Fibroblast of skin of abdomen (primary cell): ENCODE results near the gene FILIP1.

ENCODE experiments used
- DNase-seq: peaks from one replicate; pipeline ENCODE4 v3.0.0-alpha.2; 2013

The FILIP1 gene

GRCh38 chr6:75291744-75292143, 201.9 kb downstream of the FILIP1 start:
- DNase-seq = no peak

GRCh38 chr6:75291331-75291730, 202.3 kb downstream of the FILIP1 start:
- no peak for DNase-seq

GRCh38 chr6:75290136-75290945, 203.3 kb downstream of the FILIP1 start:
- no peak for DNase-seq

- no peak for DNase-seq
These were observed 205.6 kb downstream of the FILIP1 start for GRCh38 chr6:75288023-75288422.

DNA sequence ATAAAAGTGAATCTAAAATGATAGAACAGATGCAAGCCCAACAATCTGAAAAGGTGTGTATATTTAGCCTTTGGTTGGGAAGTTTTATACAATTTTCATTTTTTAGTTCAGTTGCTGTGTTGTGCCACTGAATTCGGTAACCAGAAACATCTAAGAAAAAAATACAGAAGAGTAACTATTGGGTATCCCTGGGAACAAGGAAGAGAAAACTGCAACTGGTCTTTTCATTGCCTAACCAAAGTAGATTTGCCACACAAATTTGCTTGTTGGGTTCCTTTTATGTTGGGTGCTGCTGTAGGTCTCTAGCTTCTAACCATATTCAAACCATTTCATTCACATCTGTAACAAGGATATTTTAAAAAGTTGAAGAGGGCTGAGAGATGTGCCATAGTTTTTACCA, 206.2 kb downstream of the FILIP1 start:
- DNase-seq = no peak

DNA sequence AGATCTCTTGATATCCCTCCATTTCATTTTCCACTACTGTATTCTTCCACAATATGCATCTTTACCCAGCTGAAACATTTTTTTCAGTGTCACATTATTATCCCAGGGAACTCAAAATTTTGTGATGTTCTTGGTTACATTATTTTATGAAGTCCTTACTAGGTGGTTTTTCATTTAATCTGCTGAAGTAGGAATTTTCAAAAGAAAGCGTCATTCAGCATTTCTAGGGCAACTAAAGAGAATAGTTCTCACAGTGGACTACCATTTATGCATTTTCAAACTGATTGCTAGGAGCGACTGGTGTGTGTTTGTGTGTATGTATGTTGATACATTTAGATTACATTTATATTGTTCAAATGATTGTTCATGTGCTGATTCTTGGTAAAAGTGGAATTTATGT, 206.6 kb downstream of the FILIP1 start:
- DNase-seq = no peak

DNA sequence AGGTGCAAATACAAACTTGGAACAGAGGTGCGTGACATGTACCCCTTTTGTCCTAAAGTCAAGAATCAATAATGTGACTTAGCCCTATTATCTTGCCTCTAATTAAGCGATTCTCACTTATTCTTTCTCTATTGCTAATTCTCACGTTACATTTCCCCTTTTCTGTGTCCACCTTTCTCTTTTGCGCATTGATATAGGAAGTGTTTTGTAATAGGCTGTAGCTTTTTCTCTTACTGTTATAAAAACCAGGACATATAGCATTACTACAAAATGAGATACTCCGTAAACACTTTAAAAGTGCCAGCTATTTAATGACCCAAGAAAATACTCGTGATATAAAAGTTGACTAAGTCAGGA, 208.3 kb downstream of the FILIP1 start:
- DNase-seq = no peak

DNA sequence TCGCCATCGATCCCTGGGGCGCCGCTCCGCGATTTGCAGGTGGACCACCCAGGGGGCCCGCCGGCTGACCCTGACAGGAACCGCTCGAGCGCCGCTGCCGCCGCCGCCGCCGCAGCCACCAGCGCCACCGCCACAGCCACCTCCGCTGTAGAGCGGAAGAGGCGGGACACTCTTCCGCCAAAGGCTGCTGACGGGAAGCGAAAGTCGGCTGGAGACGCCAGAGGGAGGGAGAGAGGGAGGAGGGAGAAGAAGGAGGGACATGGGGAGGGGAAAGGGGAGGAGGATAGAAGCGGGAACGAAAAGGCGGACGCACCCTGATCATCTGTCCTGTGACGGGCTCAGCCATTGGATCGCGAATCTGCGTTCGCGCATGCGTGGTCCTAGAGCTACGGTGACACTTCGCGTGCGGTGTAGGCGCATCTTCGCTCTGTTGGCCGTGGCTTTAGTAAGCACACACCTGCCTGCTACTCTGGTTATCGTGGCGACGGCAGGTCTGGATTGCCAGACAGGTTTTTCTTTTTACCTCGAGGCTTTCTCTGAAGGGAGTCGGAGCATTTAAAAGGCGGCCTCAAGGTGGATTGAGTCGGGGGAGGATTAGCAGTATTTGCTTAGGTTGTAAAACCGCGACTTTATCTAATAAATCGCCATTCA, 208.8 kb downstream of the FILIP1 start, which contains the start of gene TMEM30A:
Gene TMEM30A, minus strand, starts transcription at position 161 of the 651 bp plus-strand sequence. Its CDS starts 154 bp downstream, at position 7.
- DNase-seq = peak; percentile 99

- DNase-seq = peak; percentile 28
These were observed 209.5 kb downstream of the FILIP1 start for GRCh38 chr6:75283907-75284631.

- DNase-seq = no peak
These were observed 210.9 kb downstream of the FILIP1 start for GRCh38 chr6:75282706-75283105.

GRCh38 chr6:75281653-75282052, 211.9 kb downstream of the FILIP1 start:
- no peak for DNase-seq

DNA sequence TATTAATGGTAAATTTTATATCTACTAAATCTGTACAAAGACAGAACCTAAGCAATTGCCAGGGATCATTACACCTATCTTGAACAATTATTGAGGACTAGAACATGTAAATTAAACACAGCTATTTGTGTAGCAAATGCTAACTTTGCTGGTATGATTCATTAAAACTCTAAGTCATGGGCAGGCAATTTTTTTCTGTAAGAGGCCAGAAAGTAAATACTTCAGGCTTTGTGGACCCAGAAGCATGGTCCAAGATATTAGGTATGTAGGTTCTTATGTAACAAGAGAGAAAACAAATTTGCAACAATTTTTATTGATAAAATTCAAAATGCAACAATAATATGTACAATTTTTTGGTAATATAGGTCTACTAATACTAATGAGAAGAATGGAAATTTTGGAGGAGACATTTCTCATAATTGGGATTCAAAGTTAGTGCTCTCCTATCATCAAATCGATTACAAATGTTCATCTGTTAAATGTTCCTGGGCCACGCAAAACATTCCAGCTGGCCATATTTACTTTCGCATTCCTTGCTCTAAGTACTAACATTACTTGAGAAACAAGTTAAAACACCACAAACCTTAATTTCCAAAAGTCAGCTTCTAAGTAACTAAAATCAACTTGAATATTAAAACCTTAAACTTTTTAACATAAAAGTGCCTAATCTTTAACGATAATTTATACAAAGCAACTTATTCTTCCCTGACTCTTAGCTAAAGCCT, 213.3 kb downstream of the FILIP1 start:
- no peak for DNase-seq

- no peak for DNase-seq
These were observed 214.2 kb downstream of the FILIP1 start for GRCh38 chr6:75279418-75279817.

DNA sequence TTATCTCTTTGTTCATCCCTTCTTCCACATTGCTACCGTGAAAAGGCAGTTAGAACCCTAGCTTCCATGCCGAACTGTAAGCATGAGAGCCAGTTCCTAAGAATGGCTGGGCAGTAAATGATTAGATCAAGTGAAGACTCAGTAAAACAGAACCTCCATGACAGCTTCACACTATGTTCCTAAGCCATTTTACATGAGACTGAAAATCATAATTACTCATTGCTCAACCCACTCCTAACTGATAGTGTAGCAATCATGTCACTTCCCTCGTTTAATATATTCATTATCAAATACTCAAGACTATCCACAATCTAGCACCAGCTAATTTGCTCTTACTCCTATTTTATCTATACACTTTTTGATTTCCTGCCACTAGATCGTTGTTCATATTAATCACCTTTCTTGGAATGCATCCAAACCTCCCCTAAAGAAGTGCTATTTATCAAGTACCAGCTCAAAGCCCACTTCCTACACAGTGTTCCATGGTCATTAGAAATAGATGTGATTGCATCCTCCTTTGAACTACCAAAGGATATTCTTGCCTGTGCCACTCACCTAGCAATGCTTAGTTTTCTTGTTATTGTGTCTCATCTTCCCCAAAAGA, 215.0 kb downstream of the FILIP1 start:
- DNase-seq = no peak

GRCh38 chr6:75275067-75275466, 218.5 kb downstream of the FILIP1 start:
- DNase-seq = peak; percentile 94

GRCh38 chr6:75273009-75273408, 220.6 kb downstream of the FILIP1 start:
- no peak for DNase-seq

DNA sequence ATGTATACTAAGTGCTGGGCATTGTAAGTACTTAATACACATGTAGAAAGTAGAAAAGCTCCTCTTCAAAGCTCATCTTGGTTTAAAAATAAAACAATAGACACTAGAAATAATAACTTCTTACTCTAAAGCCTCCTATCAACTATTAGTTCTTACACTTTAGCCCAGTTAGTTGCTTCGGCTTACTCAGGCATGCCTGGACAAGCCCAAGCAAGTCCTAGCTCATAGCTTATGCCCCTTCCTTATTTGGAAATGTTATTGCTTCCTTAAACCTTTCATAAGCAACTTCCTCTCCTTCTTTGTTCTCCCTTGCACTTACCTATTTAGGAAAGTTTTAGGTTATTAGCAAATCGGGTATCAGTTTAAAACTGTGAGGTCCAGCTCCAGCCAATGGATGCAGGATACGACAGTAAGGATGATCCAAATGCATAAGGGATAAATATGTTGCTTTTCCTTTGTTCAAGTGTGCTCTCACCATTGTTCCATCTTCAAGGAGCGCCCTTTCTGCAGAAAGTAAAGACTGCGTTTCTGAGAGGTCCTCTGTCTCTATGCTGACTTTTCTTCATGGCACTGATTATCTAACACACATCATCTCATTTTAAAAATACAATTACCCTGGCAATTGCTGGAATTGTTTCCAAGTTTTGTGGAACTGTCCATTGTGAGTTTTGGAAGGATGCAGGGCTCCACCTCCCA, 221.3 kb downstream of the FILIP1 start:
- peak; percentile 62 for DNase-seq

- DNase-seq = no peak
These were observed 224.6 kb downstream of the FILIP1 start for GRCh38 chr6:75268988-75269354.

DNA sequence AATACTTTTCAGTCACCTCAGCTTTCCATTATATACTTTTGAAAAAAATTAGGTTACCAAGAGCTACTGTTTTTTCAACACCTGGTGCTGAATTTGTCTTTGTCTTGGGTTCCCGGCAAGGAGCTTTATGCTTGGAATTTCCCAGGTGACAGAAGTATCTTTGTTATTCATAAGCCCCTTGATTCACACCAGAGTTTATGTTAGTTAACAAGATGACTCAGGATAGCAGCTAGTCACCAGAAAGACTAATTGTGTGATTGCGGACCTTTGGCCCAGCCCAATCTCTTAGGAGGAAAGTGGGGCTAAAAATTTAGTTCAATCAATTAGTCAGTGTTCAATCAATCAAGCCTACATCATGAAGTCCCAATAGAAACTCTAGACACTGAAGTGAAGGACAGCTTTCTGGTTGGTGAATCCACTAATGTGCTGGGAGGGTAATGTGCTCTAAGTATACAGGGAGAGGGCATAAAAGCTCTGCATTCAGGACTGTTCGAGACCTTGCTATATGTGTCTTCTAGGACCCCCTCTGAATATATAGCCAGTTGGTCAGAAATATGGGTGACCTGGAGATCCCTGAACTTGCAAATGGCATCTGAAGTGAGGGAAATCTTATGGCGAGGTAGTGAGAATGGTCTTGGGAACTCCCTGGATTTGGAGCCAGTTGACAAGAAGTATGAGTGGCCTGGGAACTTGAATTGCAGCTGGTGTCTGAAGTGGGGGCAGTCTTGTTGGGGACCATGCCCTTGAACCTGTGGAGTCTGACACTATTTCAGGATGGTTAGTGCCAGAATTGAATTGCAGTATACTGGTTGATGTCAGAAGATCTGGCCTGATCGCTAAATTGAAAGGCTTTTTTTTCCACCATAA, 225.2 kb downstream of the FILIP1 start:
- DNase-seq = no peak

- DNase-seq = no peak
These were observed 226.1 kb downstream of the FILIP1 start for GRCh38 chr6:75267461-75267860.
